Rectal smooth muscle tissue (tissue), 1 donor: ENCODE measurements around the gene BBS12.
A peak's percentile ranks its signal among the peaks of the same experiment; 100 is the strongest.

Experiments used
- H3K27ac ChIP-seq: one replicate; pipeline ENCODE4 v1.7.0; 2013; ENCODE audit warnings: low read depth, low read length, inconsistent platforms
- H3K27me3 ChIP-seq: one replicate; pipeline ENCODE4 v1.7.0; 2013; ENCODE audit warnings: low read length; ENCODE audit not compliant: control insufficient read depth, insufficient read depth
- H3K36me3 ChIP-seq: one replicate; pipeline ENCODE4 v1.7.0; 2013; ENCODE audit warnings: low read length; ENCODE audit not compliant: control insufficient read depth, insufficient read depth
- H3K4me1 ChIP-seq: one replicate; pipeline ENCODE4 v1.7.0; 2013; ENCODE audit warnings: low read length; ENCODE audit not compliant: control insufficient read depth, insufficient read depth
- H3K4me3 ChIP-seq: one replicate; pipeline ENCODE4 v1.7.0; 2013; ENCODE audit warnings: low read length
- H3K9ac ChIP-seq: one replicate; pipeline ENCODE4 v1.7.0; 2013; ENCODE audit warnings: low read length

BBS12 gene

GRCh38 chr4:122722256-122722655 lies 10.2 kb upstream of the BBS12 start:
- Histone ChIP-seq H3K27me3 (no peaks in the 10 kb centered on the region), H3K4me1 (no peaks in the 10 kb centered on the region), H3K27ac (no peak overlapping the region), H3K9ac (no peak overlapping the region), H3K36me3 (no peaks in the 10 kb centered on the region), H3K4me3 (no peak overlapping the region)

- Histone ChIP-seq H3K36me3 (no peaks in the 10 kb centered on the region), H3K9ac (no peak overlapping the region), H3K27me3 (no peaks in the 10 kb centered on the region), H3K4me1 (peaks cover 11% of the 10 kb centered on the region), H3K27ac (no peak overlapping the region), H3K4me3 (no peak overlapping the region)
Measured at GRCh38 chr4:122728856-122729255, 3.6 kb upstream of the BBS12 start.

GRCh38 chr4:122731676-122732075 lies 828 bp upstream of the BBS12 start:
- Histone ChIP-seq H3K27ac (peak overlapping the region; percentile 79), H3K4me1 (peaks cover 11% of the 10 kb centered on the region), H3K36me3 (no peaks in the 10 kb centered on the region), H3K9ac (no peak overlapping the region), H3K4me3 (no peak overlapping the region), H3K27me3 (no peaks in the 10 kb centered on the region)

- Histone ChIP-seq H3K27me3 (no peaks in the 10 kb centered on the region), H3K4me1 (peaks cover 11% of the 10 kb centered on the region), H3K27ac (peak overlapping the region; percentile 84), H3K9ac (no peak overlapping the region), H3K4me3 (no peak overlapping the region), H3K36me3 (no peaks in the 10 kb centered on the region)
Measured at GRCh38 chr4:122733787-122734120, 1.2 kb downstream of the BBS12 start.

- Histone ChIP-seq H3K27ac (no peak overlapping the region), H3K9ac (no peak overlapping the region), H3K4me3 (no peak overlapping the region), H3K4me1 (no peaks in the 10 kb centered on the region), H3K27me3 (no peaks in the 10 kb centered on the region), H3K36me3 (peaks cover 6% of the 10 kb centered on the region)
Measured at GRCh38 chr4:122739174-122739573, 6.7 kb downstream of the BBS12 start.

GRCh38 chr4:122742933-122743829 lies 10.7 kb downstream of the BBS12 start:
- Histone ChIP-seq H3K36me3 (peaks cover 6% of the 10 kb centered on the region), H3K27ac (no peak overlapping the region), H3K9ac (no peak overlapping the region), H3K4me3 (no peak overlapping the region), H3K27me3 (no peaks in the 10 kb centered on the region), H3K4me1 (no peaks in the 10 kb centered on the region)

GRCh38 chr4:122744229-122744628 lies 11.7 kb downstream of the BBS12 start:
- Histone ChIP-seq H3K27ac (no peak overlapping the region), H3K36me3 (peaks cover 6% of the 10 kb centered on the region), H3K4me3 (no peak overlapping the region), H3K4me1 (no peaks in the 10 kb centered on the region), H3K9ac (no peak overlapping the region), H3K27me3 (no peaks in the 10 kb centered on the region)

- Histone ChIP-seq H3K4me3 (no peak overlapping the region), H3K27me3 (no peaks in the 10 kb centered on the region), H3K27ac (no peak overlapping the region), H3K4me1 (no peaks in the 10 kb centered on the region), H3K9ac (no peak overlapping the region), H3K36me3 (peaks cover 6% of the 10 kb centered on the region)
Measured at GRCh38 chr4:122746485-122746965, 14.0 kb downstream of the BBS12 start.

GRCh38 chr4:122747068-122747467 lies 14.6 kb downstream of the BBS12 start:
- Histone ChIP-seq H3K36me3 (peaks cover 6% of the 10 kb centered on the region), H3K4me3 (no peak overlapping the region), H3K27ac (no peak overlapping the region), H3K9ac (no peak overlapping the region), H3K27me3 (no peaks in the 10 kb centered on the region), H3K4me1 (no peaks in the 10 kb centered on the region)

GRCh38 chr4:122747883-122748282 lies 15.4 kb downstream of the BBS12 start:
- Histone ChIP-seq H3K9ac (no peak overlapping the region), H3K36me3 (no peaks in the 10 kb centered on the region), H3K27me3 (no peaks in the 10 kb centered on the region), H3K4me1 (no peaks in the 10 kb centered on the region), H3K27ac (no peak overlapping the region), H3K4me3 (no peak overlapping the region)

- no peaks in the 10 kb centered on the region for H3K27me3 ChIP-seq
- no peak overlapping the region for H3K9ac ChIP-seq
- H3K36me3 ChIP-seq: no peaks in the 10 kb centered on the region
- H3K27ac ChIP-seq: no peak overlapping the region
- no peaks in the 10 kb centered on the region for H3K4me1 ChIP-seq
- H3K4me3 ChIP-seq: no peak overlapping the region
Measured at GRCh38 chr4:122749704-122750454, 17.4 kb downstream of the BBS12 start.

- H3K4me3 ChIP-seq: no peak overlapping the region
- H3K27me3 ChIP-seq: no peaks in the 10 kb centered on the region
- no peak overlapping the region for H3K9ac ChIP-seq
- H3K27ac ChIP-seq: no peak overlapping the region
- H3K36me3 ChIP-seq: no peaks in the 10 kb centered on the region
- no peaks in the 10 kb centered on the region for H3K4me1 ChIP-seq
Measured at GRCh38 chr4:122755675-122756074, 23.2 kb downstream of the BBS12 start.
